ENCODE data around the gene EFHD2.
"Not testable (repeated sequence)": the region's sequence is repeated elsewhere in the genome, so short reads cannot be mapped to it uniquely, and the experiment has no call there.

EFHD2 gene

DNA sequence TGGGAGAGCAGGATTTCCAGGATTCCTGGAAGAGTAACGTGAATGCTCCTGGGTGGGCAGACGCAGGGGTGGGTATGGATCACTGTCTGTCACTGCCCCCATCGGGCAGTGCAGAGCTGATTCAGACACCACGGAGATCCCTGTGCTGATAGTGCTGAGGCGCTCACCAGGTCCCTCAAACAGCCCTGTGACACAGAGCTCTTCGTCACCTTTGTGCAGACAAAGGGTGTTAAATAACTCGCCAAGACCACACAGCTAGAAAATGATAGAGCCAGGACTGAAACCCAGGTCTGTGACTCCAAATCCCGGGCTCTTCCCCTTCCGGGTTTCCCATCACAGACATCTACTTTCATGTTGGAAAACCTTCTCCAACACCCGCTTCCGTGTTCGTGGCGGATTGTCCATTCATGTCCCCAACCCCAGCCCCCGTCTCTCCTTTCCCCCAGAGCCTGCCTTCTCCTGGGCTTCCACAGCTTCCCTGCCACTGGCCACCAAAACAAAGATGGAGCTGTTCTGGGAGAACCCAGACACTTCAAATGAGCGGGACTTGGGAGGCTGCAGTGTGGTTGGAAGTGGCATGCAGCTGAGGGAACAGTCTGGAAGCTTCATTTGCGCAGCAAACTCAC lies 2.6 kb downstream of the EFHD2 start:
- DNase-seq (ENCODE audit: low read depth in 2 of 2) = peak; percentile 46 to 53

DNA sequence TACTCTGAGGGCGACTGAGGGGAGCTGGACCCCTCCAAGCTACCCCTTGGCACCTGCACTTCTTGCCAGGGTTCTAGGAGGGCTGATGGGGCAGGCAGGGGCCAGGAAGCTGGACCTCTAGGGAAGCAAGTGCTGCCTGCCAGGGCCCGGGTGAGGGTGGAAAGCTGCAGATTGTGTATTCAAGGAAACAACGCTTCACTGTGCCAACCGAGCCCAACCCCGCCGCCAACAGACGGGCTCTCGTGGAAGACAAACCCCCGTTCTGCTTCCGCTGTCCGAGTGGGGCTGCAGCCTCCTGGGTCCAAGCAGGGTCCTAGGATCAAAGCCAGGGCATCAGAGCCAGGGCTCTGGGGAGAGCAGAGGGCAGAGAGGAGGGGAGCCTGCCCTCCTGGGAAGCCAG lies 3.2 kb downstream of the EFHD2 start:
- DNase-seq (ENCODE audit: low read depth in 2 of 2) = no peak

DNA sequence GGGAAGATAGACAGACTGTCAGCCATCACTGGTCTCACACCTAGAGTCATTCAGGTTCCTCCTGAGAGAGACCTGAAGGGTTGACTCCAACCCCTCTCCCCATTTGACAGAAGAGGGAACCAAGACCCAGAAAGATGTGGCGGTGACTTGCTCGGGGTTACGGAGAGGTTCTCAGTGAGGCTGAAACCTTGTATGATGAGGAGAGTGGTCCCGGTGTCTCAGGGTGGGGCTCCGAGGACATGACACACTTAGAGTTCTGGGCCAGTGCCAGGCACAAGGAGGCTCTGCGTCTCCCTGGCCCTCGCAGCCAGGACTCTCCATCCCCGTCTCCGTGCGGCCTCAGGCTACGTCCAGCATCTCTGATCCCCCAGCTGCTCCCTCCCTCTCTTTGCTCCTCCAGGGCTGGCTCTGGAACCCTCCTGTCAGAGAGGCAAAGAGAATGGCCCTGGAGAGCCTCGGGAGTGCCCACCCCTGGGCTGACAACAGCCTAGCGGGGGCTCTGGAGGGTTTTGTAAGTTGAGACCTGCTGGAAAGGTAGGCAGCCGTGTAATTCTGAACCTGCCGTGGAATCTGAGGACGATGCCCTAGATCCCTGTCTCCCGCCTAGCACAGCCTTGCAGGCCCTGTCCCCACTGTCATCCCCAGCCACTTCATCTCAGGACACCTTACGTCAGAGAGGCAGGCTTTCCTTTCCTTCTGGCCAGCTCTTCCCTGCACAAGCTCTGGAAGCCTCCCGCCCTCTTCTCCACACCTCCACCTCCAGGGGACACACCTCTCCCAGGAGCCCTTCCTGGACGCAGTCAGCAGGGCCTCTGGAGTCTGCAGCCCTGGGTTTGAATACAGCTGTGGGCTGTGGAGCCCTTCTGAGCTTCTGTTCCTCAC lies 4.1 kb downstream of the EFHD2 start:
- no peak for DNase-seq (ENCODE audit: low read depth in 2 of 2)

DNA sequence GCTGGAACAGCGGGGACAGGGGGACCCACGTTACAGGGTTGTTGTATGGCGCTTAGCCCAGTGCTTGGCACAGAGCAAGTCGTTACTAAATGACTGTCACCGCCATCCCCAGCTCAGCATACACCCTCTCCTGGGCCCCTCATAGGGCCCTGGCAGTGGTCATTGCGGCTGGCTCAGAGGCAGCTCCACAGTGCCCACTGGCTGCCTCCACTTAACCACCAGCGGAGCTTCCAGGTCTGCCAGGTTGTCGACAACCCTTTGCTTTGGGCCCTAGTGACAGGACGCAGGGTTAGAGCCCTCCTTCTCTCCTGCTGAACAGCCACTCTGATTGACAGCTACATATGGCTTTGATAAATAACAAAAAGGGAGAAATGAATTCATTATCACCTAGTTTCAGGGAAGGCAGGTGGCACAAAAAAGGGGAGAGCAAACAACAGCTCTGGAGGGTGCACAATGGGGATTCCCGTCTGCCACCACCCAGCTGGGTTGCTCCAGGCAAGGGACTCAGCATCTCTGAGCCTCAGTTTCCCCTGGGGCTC lies 4.8 kb downstream of the EFHD2 start:
- no peak for DNase-seq (ENCODE audit: low read depth in 2 of 2)

DNA sequence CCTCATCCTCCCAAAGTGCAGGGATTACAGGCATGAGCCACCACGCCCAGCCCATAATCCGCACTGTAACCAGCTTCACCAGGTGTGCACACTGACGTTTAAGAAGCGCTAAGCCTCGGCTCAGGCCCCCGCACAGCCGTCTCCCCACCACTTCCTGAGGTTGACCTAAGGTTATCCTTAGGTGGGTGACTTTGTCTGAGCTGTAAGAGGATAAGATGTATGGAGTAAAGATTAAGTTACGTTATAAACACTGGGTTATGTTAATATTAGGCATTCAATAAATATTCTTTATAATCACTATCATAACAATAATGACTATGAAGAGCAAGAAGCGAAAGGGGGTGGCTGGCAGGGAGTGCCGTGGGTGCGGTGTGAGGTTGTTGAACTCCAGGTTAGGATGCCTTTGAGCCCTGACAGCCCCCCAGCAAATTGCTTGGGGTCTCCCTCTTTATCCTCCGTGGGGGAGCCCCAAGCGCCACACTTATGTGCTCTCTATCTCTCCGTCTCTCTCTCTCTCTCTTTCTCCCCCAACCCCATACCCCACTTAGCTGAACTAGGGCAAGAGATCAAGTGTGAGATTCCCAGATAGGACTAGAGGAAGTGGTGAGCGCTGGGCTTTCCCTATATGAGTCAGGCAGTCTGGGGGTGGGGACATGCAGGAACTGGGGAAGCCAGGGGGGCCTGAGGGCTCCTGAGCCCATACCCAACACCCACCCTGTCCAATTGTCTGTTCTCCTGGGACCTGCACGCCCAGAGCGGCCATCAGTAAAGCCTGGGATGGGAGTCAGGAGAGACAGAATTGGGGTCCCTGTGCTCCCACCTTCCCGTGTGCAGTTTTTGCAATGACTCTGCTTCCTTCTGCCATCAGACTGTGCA lies 7.6 kb downstream of the EFHD2 start:
- DNase-seq (ENCODE audit: low read depth in 2 of 2) = no peak

DNA sequence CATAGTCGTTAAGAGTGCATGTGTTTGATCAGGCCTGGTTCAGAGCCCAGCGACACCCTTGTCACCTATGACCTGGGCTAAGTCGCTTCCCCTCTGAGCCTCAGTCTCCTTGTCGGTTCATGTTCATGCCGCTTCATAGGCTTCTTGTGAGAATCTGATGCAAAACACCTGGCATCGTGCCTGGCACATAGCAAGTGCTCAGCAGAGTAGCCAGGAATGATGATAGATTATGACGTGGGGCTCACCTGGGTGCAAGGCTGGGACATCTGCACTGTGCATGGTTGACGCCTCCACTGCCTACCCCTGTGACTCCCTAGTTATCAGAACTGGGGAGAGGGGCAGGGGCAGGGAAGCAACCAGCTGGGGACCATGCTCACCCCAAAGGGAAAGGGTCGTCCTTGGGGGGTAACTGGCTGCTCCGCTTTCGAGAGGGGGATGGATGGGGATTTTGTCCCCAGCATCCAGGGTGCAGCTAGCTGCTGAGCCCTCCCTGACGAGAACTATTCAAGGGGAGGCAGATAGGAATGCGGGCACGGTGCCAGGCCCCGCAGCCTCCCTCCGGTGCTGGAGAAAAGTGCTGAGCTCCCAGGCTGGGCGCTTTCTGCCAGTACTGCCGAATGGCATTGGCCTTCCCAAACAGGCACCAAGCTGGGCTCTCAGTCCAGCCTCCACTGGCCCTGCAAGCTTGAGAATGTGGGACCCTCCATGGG lies 9.3 kb downstream of the EFHD2 start:
- no peak for DNase-seq (ENCODE audit: low read depth in 2 of 2)

DNA sequence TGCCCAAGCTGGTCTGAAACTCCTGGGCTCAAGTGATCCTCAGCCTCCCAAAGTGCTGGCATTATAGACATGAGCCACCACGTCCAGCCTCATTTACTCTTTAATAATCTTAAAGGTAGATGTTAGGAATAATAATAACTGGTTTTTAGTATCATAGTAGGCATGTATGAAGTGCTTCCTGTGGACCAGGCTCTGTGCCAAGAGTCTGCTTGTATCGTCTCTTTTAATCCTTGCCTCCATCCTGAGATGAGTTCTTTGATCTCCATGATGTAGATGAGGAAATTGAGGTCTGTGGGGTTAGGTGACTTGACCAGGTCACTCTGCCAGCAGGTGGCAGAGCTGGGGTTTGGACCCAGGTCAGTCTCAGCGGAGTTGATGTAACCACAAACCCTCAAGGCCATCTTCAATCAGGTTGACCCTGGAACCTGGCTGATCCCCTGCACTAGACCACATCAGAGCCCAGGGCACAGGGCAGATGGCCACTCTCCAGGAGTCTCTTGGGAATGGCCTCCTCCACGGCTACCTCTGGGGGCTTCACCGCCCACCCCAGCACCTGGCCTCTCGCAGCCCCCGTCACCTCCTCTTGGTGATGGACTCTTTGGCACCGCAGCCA lies 11.3 kb downstream of the EFHD2 start:
- no peak for DNase-seq (ENCODE audit: low read depth in 2 of 2)

DNA sequence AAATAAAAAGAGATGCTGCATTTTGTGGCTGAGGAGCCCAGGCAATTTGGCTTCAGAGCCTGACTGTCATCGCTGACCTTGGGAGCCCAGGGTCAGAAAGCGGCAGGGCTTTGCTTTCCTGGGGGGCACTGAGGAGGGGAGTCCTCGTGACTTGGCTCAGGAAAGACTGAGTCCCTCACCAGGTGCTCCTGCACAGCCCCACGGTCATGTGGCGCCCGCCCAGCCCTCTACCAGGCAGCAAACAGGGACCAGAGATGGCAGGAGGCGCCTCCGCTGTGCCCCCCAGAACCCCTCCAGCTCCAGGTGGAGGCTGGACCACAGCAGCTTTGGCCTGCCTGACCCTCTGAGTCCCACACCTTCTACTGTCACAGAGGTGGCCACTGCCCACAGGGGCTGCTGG lies 13.2 kb downstream of the EFHD2 start:
- no peak for DNase-seq (ENCODE audit: low read depth in 2 of 2)

DNA sequence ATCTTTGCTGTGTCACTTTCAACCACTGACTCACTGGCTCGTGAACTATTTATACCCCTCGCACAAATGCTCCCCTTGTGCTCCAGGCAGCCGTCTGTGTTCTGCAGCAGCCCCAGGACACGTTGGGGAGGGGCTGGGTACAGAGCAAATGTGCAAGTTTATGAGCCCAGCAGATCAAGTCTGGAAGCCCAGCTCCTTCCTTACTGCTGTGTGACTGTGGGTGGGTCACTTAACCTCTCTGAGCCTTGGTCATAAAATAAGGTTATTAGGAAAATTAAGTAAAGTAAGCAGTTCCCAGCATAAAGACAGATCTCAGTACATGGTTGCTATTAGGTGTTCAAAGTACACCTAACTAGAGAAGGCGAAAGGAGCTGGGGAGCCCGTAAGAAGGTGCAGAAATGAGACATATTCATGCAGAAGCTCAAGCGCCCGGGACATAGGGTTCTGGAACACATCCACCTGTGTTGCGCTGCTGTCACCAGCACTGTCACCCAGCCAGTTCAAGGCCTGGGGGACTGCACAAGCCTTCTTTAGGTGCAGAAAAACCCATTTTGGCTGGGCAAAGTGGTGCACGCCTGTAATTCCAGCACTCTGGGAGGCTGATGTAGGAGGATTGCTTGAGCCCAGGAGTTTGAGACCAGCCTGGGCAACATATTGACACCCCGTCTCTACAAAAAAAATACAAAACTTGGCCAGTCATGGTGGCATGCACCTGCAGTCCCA lies 13.8 kb downstream of the EFHD2 start:
- DNase-seq (ENCODE audit: low read depth in 2 of 2) = no peak

DNA sequence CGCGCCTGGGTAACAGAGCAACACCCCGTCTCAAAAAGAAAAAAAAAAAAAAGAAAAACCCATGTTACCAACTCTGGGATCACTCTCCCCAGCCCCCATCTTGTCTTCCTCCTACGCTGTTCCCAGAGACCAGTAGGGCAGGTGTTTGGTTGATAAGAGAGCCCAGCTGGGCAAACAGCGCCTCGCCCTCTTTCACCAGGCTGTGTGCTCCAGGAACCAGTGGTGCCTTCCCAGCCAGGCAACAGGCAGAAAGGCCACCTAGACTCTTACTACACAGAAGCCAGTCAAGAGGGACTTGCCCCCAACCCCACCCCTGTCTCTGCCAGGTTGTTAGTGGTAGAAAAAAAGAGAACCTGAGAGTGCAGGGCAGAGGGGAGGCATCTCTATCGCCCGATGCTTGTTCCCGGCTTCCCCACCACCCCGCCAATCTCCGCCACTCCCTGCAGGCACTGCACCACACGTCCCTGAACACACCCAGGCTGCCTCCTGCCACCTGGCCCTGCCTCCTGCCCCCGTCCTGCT lies 14.5 kb downstream of the EFHD2 start:
- DNase-seq (ENCODE audit: low read depth in 2 of 2) = no peak

DNA sequence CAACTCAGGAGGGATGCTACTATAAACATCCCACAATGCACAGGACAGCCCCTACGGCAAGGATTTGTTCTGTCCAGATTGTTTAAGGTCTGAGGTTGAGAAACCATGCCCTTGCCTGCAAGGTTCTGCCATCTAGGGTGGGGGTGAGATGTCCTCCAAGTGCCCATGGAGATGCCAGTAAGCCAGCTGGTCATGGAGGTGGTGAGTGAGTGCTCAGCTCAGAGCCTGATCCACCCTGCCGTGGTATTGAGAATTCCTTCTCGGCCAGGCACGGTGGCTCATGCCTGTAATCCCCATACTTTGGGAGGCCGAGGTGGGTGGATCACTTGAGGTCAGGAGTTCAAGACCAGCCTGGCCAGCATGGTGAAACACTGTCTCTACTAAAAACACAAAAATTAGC lies 15.3 kb downstream of the EFHD2 start:
- DNase-seq (ENCODE audit: low read depth in 2 of 2) = no peak

DNA sequence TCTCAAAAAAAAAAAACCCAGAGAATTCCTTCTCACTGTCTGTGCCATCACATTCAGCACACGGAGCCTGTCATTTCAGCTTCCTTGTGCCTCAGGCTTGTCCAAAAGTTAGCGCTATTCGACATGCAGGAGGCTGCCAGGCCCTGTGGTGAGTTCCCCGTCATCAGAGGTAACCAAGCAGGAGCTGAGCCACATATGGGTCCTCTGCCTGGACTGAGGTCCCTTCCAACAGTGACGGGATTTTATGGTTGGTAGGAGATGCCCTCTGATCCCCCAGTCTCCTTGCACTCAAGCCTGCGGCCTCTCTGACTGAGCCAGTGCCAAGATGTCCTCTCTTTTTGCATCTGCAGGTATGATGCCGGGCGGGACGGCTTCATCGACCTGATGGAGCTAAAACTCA lies 15.8 kb downstream of the EFHD2 start:
- no peak for DNase-seq (ENCODE audit: low read depth in 2 of 2)

DNA sequence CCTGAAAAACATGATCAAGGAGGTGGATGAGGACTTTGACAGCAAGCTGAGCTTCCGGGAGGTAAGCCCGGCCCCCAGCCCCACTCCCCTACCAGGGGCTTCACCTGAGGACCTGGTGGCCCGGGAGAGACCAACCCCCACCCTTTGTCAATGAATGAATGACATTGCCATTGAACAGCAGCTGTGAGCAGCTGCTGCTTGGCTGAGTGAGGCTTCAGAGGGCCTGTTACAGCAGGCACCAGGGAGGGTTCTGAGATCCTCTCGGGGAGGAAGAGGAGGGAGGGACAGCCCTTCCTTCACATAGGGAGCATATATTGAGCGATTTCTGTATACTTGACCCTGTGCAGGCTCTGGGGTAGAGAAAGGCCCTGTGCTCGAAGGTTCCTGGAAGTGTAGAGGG lies 16.3 kb downstream of the EFHD2 start:
- DNase-seq (ENCODE audit: low read depth in 2 of 2) = no peak

DNA sequence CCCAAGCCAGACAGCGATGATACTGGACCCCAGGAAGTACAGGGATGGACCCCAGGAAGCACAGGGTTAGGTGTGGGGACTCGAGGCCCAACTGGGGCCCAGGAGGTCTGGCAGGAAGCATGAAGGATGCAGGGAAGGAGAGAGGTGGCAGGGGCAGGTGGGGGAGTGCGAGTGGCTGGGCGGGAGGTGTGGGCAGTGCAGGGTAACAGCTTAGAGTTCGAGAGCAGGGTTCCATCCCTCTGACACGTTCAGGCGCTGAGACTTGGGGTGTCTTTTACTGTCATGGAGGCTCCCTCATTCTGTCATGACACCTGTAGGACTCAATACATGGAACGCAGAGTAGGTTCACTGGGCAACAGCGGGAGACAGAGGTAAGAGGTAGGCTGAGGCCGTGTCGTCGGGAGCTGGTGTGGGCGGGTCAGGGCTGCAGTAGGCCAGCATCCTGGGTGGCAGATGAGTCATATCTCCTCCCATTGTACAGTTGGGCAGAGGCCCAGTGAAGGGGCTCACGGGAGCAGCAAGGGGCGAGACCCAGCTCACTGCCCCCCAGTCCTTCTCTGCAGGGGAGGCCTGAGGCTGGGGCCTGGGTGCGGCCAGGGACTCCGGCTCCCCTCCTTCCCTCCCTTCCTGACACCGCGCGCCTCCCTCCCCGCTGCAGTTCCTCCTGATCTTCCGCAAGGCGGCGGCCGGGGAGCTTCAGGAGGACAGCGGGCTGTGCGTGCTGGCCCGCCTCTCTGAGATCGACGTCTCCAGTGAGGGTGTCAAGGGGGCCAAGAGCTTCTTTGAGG lies 17.0 kb downstream of the EFHD2 start:
- DNase-seq (ENCODE audit: low read depth in 2 of 2) = no peak

DNA sequence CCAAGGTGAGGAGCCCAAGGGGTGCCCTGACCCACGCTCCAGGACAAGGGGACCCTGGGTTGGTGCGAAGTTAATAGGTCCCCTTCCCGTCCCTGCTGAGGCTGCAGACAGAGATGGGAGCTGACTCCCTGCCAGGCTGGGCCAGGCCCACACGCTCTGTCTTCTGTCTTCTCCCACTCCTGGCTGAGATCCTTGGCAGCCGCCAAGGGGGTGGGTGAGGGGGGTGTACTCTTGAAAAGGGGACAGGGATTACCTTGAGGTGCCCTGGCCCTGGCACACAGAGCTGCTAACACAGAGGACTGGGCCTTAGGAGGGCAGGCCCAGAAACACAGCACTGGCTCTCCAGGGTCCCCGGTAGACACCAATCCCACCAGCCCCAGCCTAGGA lies 17.6 kb downstream of the EFHD2 start:
- DNase-seq (ENCODE audit: low read depth in 2 of 2) = no peak

DNA sequence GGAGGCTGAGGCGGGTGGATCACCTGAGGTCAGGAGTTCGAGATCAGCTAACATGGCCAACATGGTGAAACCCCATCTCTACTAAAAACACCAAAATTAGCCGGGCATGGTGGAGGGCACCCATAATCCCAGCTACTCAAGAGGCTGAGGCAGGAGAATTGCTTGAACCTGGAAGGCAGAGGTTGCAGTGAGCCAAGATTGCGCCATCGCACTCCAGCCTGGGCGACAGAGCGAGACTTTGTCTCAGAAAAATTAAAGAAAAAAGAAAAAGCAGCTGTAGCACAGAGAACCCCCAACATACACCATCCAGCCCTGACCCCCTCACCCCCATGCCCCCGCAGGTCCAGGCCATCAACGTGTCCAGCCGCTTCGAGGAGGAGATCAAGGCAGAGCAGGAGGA lies 18.6 kb downstream of the EFHD2 start:
- DNase-seq (ENCODE audit: low read depth in 2 of 2) = not testable (repeated sequence)

DNA sequence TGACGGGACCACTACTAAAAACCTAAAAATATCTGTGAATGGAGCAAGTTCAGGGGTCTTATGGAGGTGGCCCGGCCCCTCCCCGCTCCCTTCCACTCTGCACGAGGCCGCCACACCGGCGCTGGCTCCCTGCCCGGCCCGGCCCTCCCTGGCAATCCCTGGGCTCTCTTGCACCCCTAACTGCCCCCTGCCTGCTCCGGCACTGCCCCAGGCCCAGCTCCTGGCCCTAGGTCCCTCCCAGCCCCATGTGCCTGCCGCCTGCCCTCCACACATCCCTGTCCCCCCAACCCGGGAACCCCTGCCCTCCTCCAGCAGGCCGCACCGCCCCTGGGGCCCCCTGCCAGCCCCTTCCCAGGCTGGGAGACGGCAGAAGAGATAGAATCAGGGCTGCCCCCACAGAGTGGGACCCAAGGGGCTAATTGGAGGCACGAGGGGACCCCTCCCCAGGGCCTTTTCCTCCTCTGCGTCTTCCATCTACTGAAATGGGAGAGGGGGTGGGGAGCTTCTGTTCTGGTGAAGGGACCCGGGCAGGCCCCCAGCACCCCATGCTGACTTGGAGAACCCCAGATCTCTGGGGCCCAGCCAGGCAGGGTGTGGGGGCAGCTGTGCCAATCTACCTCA lies 19.2 kb downstream of the EFHD2 start:
- DNase-seq (ENCODE audit: low read depth in 2 of 2) = no peak

DNA sequence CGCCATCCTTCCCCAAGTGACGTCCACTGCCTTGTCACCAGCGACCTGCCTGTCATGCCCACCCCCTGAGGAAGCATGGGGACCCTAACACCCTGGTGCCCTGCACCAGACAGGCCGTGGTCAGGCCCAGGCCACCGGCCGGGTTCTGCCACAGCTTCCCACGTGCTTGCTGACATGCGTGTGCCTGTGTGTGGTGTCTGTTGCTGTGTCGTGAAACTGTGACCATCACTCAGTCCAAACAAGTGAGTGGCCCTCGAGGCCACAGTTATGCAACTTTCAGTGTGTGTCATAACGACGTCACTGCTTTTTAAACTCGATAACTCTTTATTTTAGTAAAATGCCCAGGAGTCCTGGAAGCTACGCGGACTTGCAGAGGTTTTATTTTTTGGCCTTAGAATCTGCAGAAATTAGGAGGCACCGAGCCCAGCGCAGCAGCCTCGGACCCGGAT lies 20.0 kb downstream of the EFHD2 start:
- DNase-seq (ENCODE audit: low read depth in 2 of 2) = no peak
